ENCODE data around the gene ZNF557.
"Not testable (repeated sequence)": the region's sequence is repeated elsewhere in the genome, so short reads cannot be mapped to it uniquely, and the experiment has no call there.

The ZNF557 gene

DNA sequence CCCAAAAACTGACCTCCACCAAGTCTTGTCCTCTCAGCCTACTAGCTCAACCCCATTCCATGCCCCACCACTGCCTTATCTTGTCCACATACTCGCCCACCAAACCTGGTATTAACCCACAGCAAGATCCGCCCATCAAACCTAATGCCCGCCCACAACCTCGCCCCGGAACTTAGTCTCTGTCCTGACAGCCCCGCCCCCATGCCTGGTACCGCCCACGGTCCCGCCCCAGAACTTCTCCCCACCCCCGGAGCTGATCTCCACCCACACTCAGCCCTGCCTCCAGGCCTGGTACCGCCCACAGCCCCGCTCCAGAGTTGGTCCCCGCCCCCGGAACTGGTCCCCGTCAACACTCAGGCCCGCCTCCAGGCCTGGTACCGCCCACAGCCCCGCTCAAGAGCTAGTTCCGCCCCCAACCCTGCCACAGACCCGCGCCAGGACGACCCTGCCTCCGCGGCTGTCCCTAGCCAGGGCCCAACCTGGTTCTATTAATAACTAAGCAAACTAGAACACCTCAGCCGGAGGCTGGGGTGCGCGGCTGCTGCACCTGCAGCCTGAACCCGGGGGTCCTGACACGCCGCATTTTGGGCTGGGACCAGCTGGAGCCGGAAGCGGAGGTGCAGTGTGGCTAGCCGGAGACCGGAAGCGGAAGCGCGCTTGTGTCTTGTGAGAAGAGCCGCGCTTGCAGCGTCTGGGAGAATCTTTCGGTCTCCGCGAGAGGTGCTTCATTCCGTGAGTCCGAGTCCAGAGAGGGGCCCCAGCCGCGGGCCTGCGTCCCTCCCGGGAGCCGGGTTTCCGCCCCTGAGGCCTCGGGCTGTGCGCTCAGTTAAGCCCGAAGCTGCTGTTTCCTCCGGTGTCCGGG lies at the start of gene ZNF557:
TSS of gene ZNF557 (plus strand) at position 662 of the 862 bp plus-strand sequence. CDS start 5,372 bp downstream, outside the sequence.
- DNase-seq, result peak; percentile 99

DNA sequence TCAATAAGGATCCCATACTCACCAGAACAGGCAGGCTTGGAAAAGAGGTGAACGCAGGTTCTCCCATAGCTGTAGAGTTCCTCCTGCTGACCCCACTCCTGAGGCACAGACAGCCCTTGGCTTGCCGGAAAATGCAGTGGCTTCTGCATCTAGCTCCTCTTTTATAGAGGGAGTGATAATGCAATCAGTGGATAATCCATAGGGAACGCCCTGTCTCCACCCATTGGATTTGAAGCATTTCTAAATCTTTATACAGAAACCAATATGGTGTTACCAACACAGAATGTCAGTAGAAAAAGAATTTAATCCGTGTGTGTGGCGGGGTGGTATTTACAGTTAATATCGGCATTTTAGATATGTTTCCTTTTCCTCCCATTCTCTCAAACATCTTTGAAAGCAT lies 48.2 kb upstream of the ZNF557 start, which contains the start of gene MBD3L2B:
TSS of gene MBD3L2B (minus strand) at position 101 of the 400 bp plus-strand sequence. CDS start at position 67, 34 bp downstream.
- not testable (repeated sequence) for DNase-seq

DNA sequence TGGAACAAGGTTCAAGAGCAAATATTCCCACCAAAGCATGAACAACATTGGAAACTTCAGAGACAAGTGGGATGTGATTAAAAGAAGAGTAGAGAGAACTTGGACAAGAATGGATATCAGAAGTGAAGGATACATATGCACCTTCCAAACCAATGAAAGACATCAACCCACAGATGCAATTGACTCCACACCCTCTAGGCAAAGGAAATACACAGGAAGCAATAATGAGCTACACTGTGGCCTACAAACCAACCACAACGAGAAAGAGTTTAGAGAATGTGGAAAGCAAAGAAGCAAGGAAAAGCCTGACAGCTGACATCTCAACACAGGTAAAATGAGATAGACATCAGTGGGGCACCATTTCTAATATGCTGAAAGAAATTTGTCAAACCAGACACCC lies 40.7 kb upstream of the ZNF557 start:
- not testable (repeated sequence) for DNase-seq

DNA sequence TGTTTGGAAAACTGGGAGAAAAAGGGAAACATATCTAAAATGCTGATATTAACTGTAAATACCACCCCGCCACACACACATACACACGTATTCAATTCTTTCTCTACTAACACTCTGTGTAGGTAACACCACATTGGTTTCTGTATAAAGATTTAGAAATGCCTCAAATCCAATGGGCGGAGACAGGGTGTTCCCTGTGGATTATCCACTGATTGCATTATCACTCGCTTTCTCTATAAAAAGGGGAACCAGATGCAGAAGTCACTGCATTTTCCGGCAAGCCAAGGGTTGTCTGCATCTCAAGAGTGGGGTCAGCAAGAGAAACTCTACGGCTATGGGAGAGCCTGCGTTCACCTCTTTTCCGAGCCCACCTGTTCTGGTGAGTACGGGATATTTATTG lies 39.2 kb upstream of the ZNF557 start, which contains the start of gene MBD3L5:
TSS of gene MBD3L5 (plus strand) at position 301 of the 400 bp plus-strand sequence. CDS start at position 335, 34 bp downstream.
- not testable (repeated sequence) for DNase-seq

DNA sequence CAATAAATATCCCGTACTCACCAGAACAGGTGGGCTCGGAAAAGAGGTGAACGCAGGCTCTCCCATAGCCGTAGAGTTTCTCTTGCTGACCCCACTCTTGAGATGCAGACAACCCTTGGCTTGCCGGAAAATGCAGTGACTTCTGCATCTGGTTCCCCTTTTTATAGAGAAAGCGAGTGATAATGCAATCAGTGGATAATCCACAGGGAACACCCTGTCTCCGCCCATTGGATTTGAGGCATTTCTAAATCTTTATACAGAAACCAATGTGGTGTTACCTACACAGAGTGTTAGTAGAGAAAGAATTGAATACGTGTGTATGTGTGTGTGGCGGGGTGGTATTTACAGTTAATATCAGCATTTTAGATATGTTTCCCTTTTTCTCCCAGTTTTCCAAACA lies 29.4 kb upstream of the ZNF557 start, which contains the start of gene MBD3L4:
TSS of gene MBD3L4 (minus strand) at position 101 of the 400 bp plus-strand sequence. CDS start at position 66, 35 bp downstream.
- not testable (repeated sequence) for DNase-seq

DNA sequence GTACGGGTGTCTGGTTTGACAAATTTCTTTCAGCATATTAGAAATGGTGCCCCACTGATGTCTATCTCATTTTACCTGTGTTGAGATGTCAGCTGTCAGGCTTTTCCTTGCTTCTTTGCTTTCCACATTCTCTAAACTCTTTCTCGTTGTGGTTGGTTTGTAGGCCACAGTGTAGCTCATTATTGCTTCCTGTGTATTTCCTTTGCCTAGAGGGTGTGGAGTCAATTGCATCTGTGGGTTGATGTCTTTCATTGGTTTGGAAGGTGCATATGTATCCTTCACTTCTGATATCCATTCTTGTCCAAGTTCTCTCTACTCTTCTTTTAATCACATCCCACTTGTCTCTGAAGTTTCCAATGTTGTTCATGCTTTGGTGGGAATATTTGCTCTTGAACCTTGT lies 27.9 kb upstream of the ZNF557 start:
- not testable (repeated sequence) for DNase-seq

DNA sequence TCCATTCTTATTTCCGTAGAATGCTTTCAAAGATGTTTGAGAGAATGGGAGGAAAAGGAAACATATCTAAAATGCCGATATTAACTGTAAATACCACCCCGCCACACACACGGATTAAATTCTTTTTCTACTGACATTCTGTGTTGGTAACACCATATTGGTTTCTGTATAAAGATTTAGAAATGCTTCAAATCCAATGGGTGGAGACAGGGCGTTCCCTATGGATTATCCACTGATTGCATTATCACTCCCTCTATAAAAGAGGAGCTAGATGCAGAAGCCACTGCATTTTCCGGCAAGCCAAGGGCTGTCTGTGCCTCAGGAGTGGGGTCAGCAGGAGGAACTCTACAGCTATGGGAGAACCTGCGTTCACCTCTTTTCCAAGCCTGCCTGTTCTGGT lies 20.5 kb upstream of the ZNF557 start, which contains the start of gene MBD3L2:
TSS of gene MBD3L2 (plus strand) at position 301 of the 400 bp plus-strand sequence. CDS start at position 354, 53 bp downstream.
- not testable (repeated sequence) for DNase-seq

DNA sequence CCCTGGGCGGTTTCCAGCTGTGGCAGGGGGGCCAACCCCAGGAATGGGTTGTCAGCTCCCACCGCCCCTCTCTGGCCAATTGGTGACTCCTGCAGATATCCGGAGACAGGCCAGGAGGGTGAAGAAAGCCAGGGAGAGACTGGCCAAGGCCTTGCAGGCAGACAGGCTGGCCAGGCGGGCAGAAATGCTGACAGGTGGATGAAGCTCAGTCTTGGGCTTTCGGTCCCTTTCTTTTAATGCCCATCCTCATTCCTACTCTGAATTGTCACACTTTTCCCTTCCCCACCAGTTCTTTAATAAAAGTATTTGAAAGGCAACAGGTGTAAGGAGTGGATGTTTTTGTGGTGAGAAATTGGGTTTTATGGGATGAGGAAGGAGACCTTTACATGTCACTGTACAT lies 18.1 kb upstream of the ZNF557 start:
- not testable (repeated sequence) for DNase-seq

DNA sequence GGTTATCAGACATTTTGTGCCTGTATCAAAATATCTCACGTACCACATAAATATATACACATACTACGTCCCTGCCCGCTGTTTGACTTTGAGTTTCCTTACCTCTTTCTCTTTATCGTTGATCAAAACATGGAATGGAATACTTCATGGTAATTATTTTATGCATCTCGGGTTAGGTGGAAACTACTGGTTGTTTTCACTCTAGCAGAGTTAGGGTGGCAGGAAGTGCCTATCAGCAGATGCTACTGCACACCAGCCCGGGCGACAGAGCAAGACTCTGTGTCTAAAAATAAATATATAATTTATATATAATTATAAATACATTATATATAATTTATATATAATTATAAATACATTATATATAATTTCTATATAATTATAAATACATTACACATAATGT lies 16.6 kb upstream of the ZNF557 start:
- not testable (repeated sequence) for DNase-seq

DNA sequence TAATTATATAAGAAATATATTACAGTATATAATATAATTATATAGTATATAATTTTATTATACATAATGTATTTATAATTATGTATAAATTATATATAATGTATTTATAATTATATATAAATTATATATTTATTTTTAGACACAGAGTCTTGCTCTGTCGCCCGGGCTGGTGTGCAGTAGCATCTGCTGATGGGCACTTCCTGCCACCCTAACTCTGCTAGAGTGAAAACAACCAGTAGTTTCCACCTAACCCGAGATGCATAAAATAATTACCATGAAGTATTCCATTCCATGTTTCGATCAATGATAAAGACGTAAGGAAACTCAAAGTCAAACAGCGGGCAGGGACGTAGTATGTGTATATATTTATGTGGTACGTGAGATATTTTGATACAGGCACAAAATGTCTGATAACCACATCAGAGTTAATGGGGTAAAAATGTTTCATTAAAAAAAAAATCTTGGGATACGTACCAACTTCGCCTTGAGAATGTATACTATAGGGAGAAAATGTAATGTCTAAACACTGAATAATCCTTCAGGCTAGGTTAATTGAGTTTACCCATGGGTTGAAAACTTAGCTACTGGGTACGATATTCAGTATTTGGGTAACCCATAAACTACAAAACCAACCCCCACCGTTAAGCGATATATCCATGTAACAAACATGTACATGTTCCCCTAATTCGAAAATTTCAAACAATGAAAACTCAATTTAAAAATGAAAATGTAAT lies 14.7 kb upstream of the ZNF557 start:
- DNase-seq, result not testable (repeated sequence)

DNA sequence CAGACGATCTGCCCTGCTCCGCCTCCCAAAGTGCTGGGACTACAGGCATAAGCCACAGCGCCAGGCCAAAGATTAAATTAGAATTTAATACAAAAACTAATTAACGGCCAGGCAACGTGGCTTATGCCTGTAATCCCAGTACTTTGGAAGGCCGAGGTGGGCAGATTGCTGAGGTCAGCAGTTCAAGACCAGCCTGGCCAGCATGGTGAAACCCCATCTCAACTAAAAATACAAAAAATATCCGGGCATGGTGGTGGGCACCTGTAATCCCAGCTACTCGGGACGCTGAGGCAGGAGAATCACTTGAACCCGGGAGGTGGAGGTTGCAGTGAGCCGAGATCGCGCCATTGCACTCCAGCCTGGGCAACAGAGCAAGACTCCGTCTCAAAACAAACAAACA lies 13.8 kb upstream of the ZNF557 start:
- not testable (repeated sequence) for DNase-seq

DNA sequence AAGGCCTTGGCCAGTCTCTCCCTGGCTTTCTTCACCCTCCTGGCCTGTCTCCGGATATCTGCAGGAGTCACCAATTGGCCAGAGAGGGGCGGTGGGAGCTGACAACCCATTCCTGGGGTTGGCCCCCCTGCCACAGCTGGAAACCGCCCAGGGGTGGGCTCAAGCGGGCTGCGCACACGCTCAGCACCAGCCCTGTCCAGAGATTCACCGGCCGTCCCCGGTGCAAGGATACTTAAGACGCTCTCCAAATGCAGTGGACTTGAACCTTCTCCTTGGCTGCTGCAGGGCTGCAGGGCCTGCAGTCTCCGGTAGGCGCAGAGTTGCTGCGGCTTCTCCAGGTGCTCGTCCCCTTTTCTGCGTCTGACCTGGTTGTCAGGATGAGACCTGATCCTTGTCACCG lies 13.1 kb upstream of the ZNF557 start:
- not testable (repeated sequence) for DNase-seq

DNA sequence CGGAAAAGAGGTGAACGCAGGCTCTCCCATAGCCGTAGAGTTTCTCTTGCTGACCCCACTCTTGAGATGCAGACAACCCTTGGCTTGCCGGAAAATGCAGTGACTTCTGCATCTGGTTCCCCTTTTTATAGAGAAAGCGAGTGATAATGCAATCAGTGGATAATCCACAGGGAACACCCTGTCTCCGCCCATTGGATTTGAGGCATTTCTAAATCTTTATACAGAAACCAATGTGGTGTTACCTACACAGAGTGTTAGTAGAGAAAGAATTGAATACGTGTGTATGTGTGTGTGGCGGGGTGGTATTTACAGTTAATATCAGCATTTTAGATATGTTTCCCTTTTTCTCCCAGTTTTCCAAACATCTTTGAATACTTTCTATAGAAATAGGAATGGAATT lies 10.9 kb upstream of the ZNF557 start, which contains the start of gene MBD3L3:
TSS of gene MBD3L3 (minus strand) at position 101 of the 400 bp plus-strand sequence. CDS start at position 30, 71 bp downstream.
- DNase-seq, result not testable (repeated sequence)

DNA sequence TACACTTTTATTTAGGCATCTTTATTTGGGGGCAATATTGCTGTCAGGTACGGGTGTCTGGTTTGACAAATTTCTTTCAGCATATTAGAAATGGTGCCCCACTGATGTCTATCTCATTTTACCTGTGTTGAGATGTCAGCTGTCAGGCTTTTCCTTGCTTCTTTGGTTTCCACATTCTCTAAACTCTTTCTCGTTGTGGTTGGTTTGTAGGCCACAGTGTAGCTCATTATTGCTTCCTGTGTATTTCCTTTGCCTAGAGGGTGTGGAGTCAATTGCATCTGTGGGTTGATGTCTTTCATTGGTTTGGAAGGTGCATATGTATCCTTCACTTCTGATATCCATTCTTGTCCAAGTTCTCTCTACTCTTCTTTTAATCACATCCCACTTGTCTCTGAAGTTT lies 9.5 kb upstream of the ZNF557 start:
- DNase-seq, result not testable (repeated sequence)

DNA sequence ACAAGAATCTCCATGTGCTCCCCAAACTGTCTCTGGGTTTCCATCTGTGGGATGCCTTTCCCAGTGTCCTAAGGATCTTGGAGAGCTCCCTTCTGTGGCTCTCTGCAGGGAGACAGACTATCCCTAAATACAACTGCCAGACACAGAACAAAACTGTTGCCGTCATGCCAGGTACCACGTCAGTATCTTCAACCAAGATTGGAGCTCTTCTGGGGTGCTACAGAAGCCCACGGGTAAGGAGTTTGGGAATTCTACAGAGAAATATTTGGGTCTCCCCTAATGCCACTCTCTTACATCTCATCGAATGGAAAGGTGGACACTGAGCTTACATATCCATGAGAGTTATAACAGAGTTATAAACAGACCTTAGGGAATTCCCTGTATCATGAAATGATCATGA lies 6.2 kb upstream of the ZNF557 start:
- DNase-seq, result no peak

DNA sequence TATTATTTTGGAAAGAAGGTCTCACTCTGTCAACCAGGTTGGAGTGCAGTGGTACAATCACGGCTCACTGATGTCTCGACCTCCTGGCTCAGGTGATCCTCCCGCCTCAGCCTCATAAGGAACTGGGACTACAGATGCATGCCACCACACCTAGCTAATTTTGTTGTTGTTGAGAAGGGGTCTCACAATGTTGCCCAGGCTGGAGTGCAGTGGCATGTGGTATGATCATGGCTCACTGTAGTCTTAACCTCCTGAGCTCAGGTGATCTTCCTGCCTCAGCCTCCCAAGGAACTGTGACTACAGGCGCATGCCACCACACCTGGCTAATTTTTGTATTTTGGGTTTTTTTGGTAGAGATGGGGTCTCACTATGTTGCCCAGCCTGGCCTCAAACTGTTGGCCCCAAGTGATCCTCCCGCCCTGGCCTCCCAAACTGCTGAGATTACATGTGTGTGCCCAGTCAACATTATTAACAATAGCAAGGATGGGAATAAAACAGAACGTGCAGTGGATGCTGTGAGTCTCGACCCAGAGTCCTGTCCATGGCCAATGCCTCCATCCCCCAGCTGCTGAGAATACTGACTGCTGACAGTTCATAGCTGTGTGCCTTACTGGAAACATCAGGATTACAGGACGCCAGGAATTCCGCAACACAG lies 5.6 kb upstream of the ZNF557 start:
- no peak for DNase-seq

DNA sequence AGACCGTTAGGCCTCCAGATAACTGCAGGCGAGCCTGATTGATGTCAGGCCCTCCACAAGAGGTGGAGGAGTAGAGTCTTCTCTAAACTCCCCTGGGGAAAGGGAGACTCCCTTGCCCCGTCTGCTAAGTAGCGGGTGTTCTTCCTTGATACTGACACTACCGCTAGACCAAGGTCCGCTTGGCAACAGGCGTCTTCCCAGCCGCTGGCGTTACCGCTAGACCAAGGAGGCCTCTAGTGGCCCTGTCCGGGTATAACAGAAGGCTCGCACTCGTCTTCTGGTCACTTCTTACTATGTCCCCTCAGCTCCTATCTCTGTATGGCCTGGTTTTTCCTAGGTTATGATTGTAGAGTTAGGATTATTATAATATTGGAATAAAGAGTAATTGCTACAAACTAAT lies 2.4 kb upstream of the ZNF557 start:
- not testable (repeated sequence) for DNase-seq

DNA sequence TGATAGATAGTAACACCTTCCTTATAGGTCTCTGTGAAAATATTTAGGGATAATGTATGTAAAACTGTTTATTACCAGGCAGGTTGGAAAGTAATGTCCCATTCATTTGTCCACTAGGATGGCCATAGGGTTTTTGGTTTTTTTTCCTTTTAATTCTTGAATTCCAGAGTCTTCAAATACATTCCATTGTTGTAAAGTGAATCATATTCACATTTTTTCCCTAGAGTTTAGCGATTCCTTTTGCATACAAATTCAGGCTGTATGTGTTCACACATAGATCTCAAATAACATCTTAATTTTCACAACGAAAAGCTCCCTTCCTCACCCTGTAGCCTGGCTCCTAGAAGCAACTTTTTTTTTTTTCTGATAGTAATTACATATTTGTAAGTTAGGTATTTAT lies 1.8 kb upstream of the ZNF557 start:
- DNase-seq, result no peak

DNA sequence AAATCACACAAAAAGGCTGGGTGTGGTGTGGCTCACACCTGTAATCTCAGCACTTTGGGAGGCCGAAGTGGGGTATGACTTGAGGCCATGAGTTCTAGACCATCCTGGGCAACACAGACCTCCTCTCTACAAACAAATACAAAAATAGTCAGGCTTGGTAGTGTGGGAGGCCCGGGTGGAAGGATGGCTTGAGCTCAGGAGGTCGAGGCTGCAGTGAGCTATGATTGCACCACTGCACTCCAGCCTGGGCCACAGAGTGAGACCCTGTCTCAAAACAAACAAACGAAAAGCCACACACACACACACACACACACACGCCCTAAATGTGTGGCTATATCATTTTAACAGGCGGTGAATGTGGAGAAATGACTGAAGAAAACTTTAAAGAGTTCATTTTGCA lies 904 bp upstream of the ZNF557 start:
- no peak for DNase-seq

DNA sequence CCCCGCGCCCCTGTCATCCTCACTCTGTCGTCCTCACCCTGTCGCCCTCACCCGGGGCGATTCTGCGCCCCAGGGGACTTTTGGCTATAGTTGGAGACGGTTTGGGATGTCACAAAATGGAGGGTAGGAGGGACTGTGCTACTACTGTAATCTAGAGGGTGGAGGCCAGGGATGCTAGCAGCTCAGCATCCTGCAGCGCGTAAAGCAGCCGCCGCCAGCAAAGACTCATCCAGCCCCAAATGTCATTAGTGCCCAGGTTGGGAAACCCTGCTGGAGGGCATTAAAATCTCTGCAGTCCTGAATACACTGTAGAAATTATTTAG lies 362 bp downstream of the ZNF557 start:
- DNase-seq, result no peak

DNA sequence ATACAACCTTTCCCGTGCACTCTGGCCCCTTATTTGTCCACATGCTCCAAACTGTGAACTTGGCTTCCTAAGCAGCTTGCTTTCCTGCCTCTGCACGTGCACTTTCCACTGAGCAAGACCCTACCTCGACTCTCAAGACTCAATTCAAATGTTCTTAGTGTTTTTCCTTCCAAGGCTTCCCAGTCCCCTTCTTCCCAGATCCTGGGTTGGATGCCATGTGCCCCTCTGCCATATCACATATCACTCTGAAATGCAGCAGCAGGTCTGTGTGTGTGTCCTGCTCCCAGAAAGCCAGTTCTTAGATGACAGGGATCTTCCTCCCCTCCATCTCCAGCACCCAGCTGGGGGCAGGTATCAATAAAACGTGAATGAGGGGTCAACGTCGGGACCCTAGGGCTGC lies 3.0 kb downstream of the ZNF557 start:
- no peak for DNase-seq

DNA sequence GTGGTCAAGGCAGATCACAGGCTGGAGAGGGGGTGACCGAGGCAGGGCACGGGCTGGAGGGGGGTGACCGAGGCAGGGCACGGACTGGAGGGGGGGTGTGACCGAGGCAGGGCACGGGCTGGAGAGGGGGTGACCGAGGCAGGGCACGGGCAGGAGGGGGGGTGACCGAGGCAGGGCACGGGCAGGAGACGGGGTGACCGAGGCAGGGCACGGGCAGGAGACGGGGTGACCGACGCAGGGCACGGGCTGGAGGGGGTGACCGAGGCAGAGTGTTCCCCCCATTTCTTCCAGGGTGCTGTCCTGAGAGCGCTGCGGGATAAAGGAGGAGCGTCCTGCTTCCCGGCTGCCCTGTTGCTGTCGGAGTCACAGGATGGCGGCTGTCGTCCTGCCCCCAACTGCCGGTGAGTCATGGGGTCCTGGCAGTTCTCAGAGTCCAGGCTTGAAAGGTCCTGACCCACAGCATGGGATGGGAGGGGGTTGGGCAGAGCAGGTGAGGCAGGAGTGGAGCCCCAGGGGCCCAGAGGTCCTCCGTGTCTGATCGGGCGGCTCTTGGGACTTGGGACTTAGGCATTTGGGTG lies 5.3 kb downstream of the ZNF557 start:
- DNase-seq, result no peak

Data from stimulated activated CD4-positive, alpha-beta T cell treated with anti-CD3 and anti-CD28 coated beads, Interleukin-12 subunit alpha, Interleukin-12 subunit beta, amount 100 ng/mL, for 4 hours (primary cell).